ENCODE measurements around the gene PLEKHF1.

DNA sequence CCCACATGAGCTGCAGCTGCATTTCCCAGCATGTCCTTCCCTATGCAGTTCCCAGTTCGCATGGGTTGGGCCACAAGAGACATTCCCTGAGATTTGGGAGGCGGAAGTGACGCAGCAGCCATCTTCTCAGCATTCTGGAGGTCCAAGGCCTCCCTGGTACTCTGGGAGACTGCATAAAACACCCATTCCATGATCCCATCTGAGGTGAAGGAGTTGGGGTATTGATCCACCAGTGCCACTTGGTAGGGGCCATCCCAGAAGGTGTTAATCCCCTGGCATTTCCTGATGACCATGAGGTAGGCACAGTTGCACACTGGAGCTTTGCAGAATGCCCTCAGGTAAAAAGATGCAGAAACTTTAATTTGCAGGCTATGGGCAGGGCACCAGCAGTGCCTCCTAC, 33.8 kb upstream of the PLEKHF1 start:
- no peak for TF ChIP-seq CTCF (conservative IDR thresholded peaks at IDR 0.05 in 1 of 2, IDR thresholded peaks at IDR 0.05 in 1 of 2; ENCODE audit: low read depth in 1 of 2, low read length in 2 of 2)
- no peak for TF ChIP-seq EZH2 (IDR thresholded peaks at IDR 0.05; ENCODE audit: low read length, missing control alignments)

All from fibroblast of lung (primary cell).